H9 (cell line): ENCODE results near the gene ULK2. TPM values are rescaled to one million over a fixed set of nuclear protein-coding genes. Genes with fewer than 3 reads are reported as not detected.

Experiments
- DNase-seq: peaks from one replicate; pipeline ENCODE4 v3.0.0-alpha.2; 2017
- H2AFZ ChIP-seq: one replicate; pipeline ENCODE4 v1.6.1; 2013; ENCODE audit warnings: mild to moderate bottlenecking, low read length, control low read depth, moderate library complexity
- H2AK5ac ChIP-seq: 2 replicates; pipeline ENCODE4 v1.6.1; 2013; ENCODE audit warnings: low read length, control low read depth, mixed read lengths; ENCODE audit not compliant: insufficient read length
- H2BK120ac ChIP-seq: one replicate; pipeline ENCODE4 v1.6.1; 2013; ENCODE audit warnings: low read depth, mild to moderate bottlenecking, low read length, control low read depth, inconsistent platforms; ENCODE audit not compliant: poor library complexity, severe bottlenecking
- H2BK12ac ChIP-seq: 2 replicates; pipeline ENCODE4 v1.6.1; 2013; ENCODE audit warnings: low read length, control low read depth, mixed read lengths, low read depth; ENCODE audit not compliant: insufficient read length
- H2BK15ac ChIP-seq: 2 replicates; pipeline ENCODE4 v1.6.1; 2013; ENCODE audit warnings: low read depth, low read length, control low read depth
- H2BK20ac ChIP-seq: one replicate; pipeline ENCODE4 v1.6.1; 2013; ENCODE audit warnings: low read depth, mild to moderate bottlenecking, low read length, control low read depth, inconsistent platforms; ENCODE audit not compliant: poor library complexity, severe bottlenecking
- H2BK5ac ChIP-seq: 2 replicates; pipeline ENCODE4 v1.6.1; 2013; ENCODE audit warnings: low read length, control low read depth, mixed read lengths; ENCODE audit not compliant: insufficient read length
- H3K14ac ChIP-seq: 2 replicates; pipeline ENCODE4 v1.6.1; 2013; ENCODE audit warnings: low read length, control low read depth; ENCODE audit not compliant: insufficient read depth
- H3K18ac ChIP-seq: 2 replicates; pipeline ENCODE4 v1.6.1; 2013; ENCODE audit warnings: low read depth, mild to moderate bottlenecking, mixed read lengths, low read length, control low read depth; ENCODE audit not compliant: insufficient read length
- H3K23ac ChIP-seq: 2 replicates; pipeline ENCODE4 v1.6.1; 2013; ENCODE audit warnings: low read length, control low read depth, mixed read lengths, low read depth; ENCODE audit not compliant: insufficient read length
- H3K23me2 ChIP-seq: 2 replicates; pipeline ENCODE4 v1.6.1; 2013; ENCODE audit warnings: low read depth, mild to moderate bottlenecking, mixed read lengths, low read length, control low read depth; ENCODE audit not compliant: insufficient read length, poor library complexity, severe bottlenecking
- H3K27ac ChIP-seq: 2 replicates; pipeline ENCODE4 v1.5.1; 2013; ENCODE audit warnings: low read length, control low read depth, mixed read lengths, low read depth; ENCODE audit not compliant: insufficient read length
- H3K27me3 ChIP-seq: 2 replicates; pipeline ENCODE4 v1.6.1; 2013; ENCODE audit warnings: low read length, control low read depth, inconsistent platforms; ENCODE audit not compliant: insufficient read depth
- H3K4ac ChIP-seq: 2 replicates; pipeline ENCODE4 v1.6.1; 2013; ENCODE audit warnings: low read depth, mild to moderate bottlenecking, control low read depth, inconsistent platforms, low read length, moderate library complexity
- H3K4me1 ChIP-seq: 2 replicates; pipeline ENCODE4 v1.6.1; 2013; ENCODE audit warnings: low read length, control low read depth, inconsistent platforms; ENCODE audit not compliant: insufficient read depth
- H3K4me2 ChIP-seq: 2 replicates; pipeline ENCODE4 v1.6.1; 2013; ENCODE audit warnings: low read length, control low read depth, mixed read lengths; ENCODE audit not compliant: insufficient read length, insufficient read depth
- H3K56ac ChIP-seq: 2 replicates; pipeline ENCODE4 v1.6.1; 2013; ENCODE audit warnings: low read depth, mild to moderate bottlenecking, mixed read lengths, low read length, control low read depth; ENCODE audit not compliant: insufficient read length
- H3K79me1 ChIP-seq: 2 replicates; pipeline ENCODE4 v1.6.1; 2013; ENCODE audit warnings: low read depth, mild to moderate bottlenecking, moderate library complexity, low read length, control low read depth, inconsistent platforms; ENCODE audit not compliant: insufficient read depth, poor library complexity, severe bottlenecking
- H3K79me2 ChIP-seq: 2 replicates; pipeline ENCODE4 v1.6.1; 2013; ENCODE audit warnings: low read length, control low read depth, inconsistent platforms; ENCODE audit not compliant: insufficient read depth
- H3K9ac ChIP-seq: 2 replicates; pipeline ENCODE4 v1.6.1; 2013; ENCODE audit warnings: low read length, control low read depth, mixed read lengths; ENCODE audit not compliant: insufficient read length; ENCODE audit errors: extremely low read depth
- H3K9me3 ChIP-seq: one replicate; pipeline ENCODE4 v1.6.1; 2013; ENCODE audit warnings: low read depth, low read length, inconsistent platforms; ENCODE audit not compliant: control insufficient read depth
- H3T11ph ChIP-seq: one replicate; pipeline ENCODE4 v1.6.1; 2013; ENCODE audit warnings: mild to moderate bottlenecking, low read length, control low read depth, inconsistent platforms
- H4K20me1 ChIP-seq: one replicate; pipeline ENCODE4 v1.6.1; 2013; ENCODE audit not compliant: control insufficient read depth, insufficient read length, insufficient read depth
- H4K5ac ChIP-seq: 2 replicates; pipeline ENCODE4 v1.6.1; 2013; ENCODE audit warnings: low read depth, mild to moderate bottlenecking, mixed read lengths, low read length, control low read depth; ENCODE audit not compliant: insufficient read length
- H4K8ac ChIP-seq: replicated peaks from 2 replicates; pipeline ENCODE4 v1.6.1; 2013; ENCODE audit warnings: low read length, control low read depth, mixed read lengths, low read depth; ENCODE audit not compliant: insufficient read length
- H4K91ac ChIP-seq: 2 replicates; pipeline ENCODE4 v1.6.1; 2013; ENCODE audit warnings: low read depth, mild to moderate bottlenecking, moderate library complexity, mixed read lengths, low read length, control low read depth; ENCODE audit not compliant: insufficient read length
- H3K27ac Mint-ChIP-seq, 3 experiments: 2 replicates in 2 of 3; 3 replicates in 1 of 3; pipeline ENCODE4 v1.8.0; 2020 to 2021; ENCODE audit warnings: mixed read lengths in 3 of 3, mild to moderate bottlenecking in 1 of 3, moderate library complexity in 1 of 3
- H3K27me3 Mint-ChIP-seq: 2 replicates; pipeline ENCODE4 v1.8.0; 2021; ENCODE audit warnings: low read depth, mild to moderate bottlenecking, moderate library complexity, mixed read lengths
- H3K36me3 Mint-ChIP-seq, 3 experiments: 2 replicates in 2 of 3; 3 replicates in 1 of 3; pipeline ENCODE4 v1.8.0; 2020 to 2021; ENCODE audit warnings: low read depth in 3 of 3, mixed read lengths in 3 of 3; ENCODE audit not compliant: insufficient read depth in 1 of 3
- H3K4me1 Mint-ChIP-seq, 2 experiments: 2 replicates each; pipeline ENCODE4 v1.8.0; 2020; ENCODE audit warnings: mixed read lengths in 2 of 2
- H3K4me3 Mint-ChIP-seq, 2 experiments: 2 replicates in 1 of 2; 3 replicates in 1 of 2; pipeline ENCODE4 v1.8.0; 2020 to 2021; ENCODE audit warnings: mild to moderate bottlenecking in 2 of 2, mixed read lengths in 2 of 2, moderate library complexity in 1 of 2
- H3K9me3 Mint-ChIP-seq, 2 experiments: 2 replicates in 1 of 2; 3 replicates in 1 of 2; pipeline ENCODE4 v1.8.0; 2020; ENCODE audit warnings: mild to moderate bottlenecking in 2 of 2, mixed read lengths in 2 of 2, moderate library complexity in 1 of 2
- CTCF ChIP-seq: fragments of 200-600 bp; sonication (generic); conservative IDR thresholded peaks from 3 replicates; pipeline ENCODE4 v1.8.0; 2021; ENCODE audit warnings: antibody characterized with exemption, mild to moderate bottlenecking
- WGBS: extraction: QIAGEN DNeasy Blood & Tissue Kit; methylation state at CpG from one replicate; pipeline ENCODE4 v1.1.7; 2013; ENCODE audit warnings: missing lambda C conversion rate, low lambda C conversion rate, mixed read lengths; ENCODE audit not compliant: insufficient read length; ENCODE audit errors: extremely low coverage; 5-methylcytosine and 5-hydroxymethylcytosine counted together
- total RNA-seq: library from RNA; stranded (reverse); gene quantifications from 2 replicates; pipeline ENCODE4 v1.2.1, GENCODE V29; 2021

Gene ULK2
- total RNA-seq, 1 experiment from 2014 or later, result 11.5 TPM

- no peak for DNase-seq
- no peak overlapping the region for H3K14ac ChIP-seq
- no peak overlapping the region for H3K4me2 ChIP-seq
- Mint-ChIP-seq H3K4me1 (no peaks in the 10 kb centered on the region), H3K27ac (no peak overlapping the region), H3K4me3 (no peak overlapping the region), H3K36me3 (peaks cover 28 to 62% (median 52%) of the 10 kb centered on the region in 3 experiments), H3K27me3 (no peaks in the 10 kb centered on the region), H3K9me3 (peaks cover 13 to 27% of the 10 kb centered on the region in 2 experiments)
- H3K4me1 ChIP-seq, result no peaks in the 10 kb centered on the region
- no peak overlapping the region for H3K23ac ChIP-seq
- no peak overlapping the region for H2BK12ac ChIP-seq
- no peaks in the 10 kb centered on the region for H3K27me3 ChIP-seq
- H2BK120ac ChIP-seq, result no peak overlapping the region
- no peak overlapping the region for H4K91ac ChIP-seq
- H3K4ac ChIP-seq, result no peak overlapping the region
- H4K5ac ChIP-seq, result no peak overlapping the region
- H3K23me2 ChIP-seq, result no peaks in the 10 kb centered on the region
- no peak overlapping the region for H2BK15ac ChIP-seq
- H2AFZ ChIP-seq, result no peak overlapping the region
- no peak for TF ChIP-seq CTCF
- no peak overlapping the region for H3K27ac ChIP-seq
- H2AK5ac ChIP-seq, result no peak overlapping the region
- H3T11ph ChIP-seq, result no peak overlapping the region
- no peak overlapping the region for H2BK20ac ChIP-seq
- no peak overlapping the region for H3K9ac ChIP-seq
- H4K20me1 ChIP-seq, result no peaks in the 10 kb centered on the region
- peaks cover 17% of the 10 kb centered on the region for H3K9me3 ChIP-seq
- H3K79me2 ChIP-seq, result no peaks in the 10 kb centered on the region
- no peak overlapping the region for H4K8ac ChIP-seq
- WGBS, result no CpG with 5 or more reads among the region's 3 CpGs
- H3K79me1 ChIP-seq, result no peaks in the 10 kb centered on the region
- no peak overlapping the region for H2BK5ac ChIP-seq
- H3K18ac ChIP-seq, result no peak overlapping the region
- no peak overlapping the region for H3K56ac ChIP-seq
Measured at GRCh38 chr17:19791918-19792550, 75.7 kb downstream of the ULK2 start.
